NCI-H1048 (cell line): Measurements from ENCODE around the gene RPL5.
"Not testable (repeated sequence)": the region's sequence is repeated elsewhere in the genome, so short reads cannot be mapped to it uniquely, and the experiment has no call there.

ENCODE experiments used
- DNase-seq: peaks from one replicate; lab custom pipeline; 2025; lab: John Stamatoyannopoulos, UW

The RPL5 gene

DNA sequence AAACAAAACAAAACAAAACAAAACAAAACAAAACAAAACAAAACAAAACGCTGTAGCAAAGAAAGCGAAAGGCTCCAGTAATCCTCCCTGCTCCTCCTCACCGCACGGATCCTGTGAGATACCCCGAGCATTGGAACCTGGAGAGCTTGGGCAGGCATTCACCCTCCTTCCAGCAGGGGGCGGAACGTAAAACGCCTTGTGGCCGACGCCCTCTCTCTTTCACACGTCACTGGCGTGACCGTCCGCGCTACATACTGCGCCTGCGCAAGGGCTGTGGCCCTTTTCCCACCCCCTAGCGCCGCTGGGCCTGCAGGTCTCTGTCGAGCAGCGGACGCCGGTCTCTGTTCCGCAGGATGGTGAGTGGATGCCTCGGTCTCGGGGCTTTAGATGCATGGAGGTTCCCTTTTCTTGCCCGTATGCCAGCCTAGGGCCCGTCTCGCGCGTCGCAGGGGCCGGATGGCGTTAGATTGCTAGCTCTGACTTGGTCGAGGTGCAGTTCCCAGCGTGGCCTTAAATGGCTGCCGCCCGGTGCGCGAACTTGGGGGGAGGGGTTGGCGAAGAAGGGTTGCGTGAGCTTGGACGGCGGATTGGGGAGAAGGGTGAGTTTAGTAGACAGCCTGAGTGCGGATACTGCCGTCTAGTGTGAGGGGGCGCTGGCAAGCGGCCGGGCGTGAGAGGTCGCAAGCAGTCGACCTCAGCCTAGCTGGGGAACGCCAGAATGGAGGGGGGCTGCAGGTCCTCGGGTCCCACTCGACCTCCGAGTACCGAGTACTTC lies at the start of gene RPL5:
TSS of gene RPL5 (plus strand) at position 279 of the 775 bp plus-strand sequence. CDS start at position 354, 75 bp downstream.
- DNase-seq, result peak; percentile 95

DNA sequence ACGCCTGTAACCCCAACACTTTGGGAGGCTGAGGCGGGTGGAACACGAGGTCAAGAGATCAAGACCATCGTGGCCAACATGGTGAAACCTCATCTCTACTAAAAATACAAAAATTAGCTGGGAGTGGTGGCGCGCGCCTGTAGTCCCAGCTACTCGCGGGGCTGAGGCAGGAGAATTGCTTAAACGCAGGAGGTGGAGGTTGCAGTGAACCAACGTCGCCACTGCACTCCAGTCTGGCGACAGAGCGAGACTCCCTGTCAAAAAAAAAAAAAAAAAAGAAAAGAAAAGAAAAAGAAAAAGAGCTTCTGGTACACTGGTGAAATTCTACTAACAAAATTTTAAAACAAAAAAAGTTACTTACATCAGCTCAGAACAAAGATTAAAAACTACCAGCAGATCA lies 48.3 kb upstream of the RPL5 start:
- not testable (repeated sequence) for DNase-seq

DNA sequence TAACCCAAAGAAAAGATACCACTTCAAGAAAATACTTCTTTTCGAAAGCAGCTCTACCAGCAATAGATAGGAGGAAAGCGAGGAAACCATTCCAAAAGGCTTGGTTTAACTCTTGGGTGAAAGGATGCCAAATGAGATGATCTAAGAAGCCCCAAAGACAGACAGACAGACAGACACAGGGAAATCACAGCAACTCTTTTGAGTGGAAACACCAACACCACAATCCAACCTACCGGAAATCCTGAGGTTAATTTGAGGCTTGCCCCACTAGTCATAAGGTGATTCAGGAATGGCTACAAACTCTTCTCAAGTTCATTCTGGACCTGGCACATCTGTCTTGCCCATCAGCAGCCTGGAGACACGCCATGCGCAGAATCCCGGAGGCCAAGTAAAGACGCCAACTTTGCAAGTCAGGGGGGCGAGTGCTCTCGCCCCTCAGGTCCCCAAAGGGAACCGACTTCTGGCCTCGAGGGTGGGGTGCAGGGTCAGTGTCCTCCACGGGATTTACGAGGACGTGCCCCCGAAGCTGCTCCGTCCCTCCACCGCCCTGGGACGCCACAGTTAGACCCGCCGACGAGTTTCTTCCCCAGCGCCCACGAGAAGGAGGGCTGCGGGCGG lies 47.7 kb upstream of the RPL5 start:
- DNase-seq, result no peak

DNA sequence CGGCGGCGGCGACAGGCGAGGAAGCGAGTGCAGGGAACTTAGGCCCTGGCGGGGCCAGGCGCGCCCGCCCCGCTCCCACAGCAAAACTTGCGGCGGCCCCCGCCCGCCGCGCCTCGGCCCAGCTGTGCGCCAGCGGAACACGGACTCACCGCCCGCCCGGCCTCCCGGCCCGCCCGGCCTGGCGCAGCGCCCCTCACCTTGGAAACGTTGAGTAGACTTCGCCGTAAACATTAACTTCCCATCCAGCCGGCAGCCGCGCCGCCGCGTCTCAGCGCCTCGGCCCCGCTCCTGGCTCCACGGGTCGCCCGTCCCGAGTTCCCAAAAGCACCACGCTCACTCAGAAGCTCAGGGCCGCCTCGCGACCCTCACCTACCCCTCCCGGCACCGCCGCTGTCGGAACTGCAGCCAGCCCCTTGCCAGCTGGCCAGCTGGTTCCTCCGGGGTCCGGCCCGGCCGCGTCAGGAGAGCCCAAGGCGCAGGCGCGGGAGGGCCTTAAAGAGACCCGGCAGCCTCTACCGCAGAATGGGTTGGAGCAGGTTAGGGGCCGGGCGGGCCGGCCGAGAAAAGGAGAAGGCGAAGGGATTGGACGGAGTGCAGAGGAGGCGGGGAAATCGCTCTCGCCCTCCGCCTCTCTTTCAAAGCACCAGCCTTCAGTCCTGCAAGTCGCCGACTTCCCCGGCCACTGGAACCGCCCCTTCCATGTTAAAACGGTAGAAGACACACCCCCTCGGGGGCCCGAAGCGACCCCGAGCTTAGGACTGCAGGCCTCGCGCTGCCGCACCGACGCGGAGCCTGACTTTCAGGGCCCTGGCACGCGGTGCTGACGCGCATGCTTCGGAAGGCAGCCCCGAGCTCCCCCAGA lies 47.0 kb upstream of the RPL5 start, which contains the start of gene EVI5:
TSS of gene EVI5 (minus strand) at position 470 of the 862 bp plus-strand sequence. CDS start 48,562 bp downstream, outside the sequence.
- DNase-seq, result peak; percentile 88

DNA sequence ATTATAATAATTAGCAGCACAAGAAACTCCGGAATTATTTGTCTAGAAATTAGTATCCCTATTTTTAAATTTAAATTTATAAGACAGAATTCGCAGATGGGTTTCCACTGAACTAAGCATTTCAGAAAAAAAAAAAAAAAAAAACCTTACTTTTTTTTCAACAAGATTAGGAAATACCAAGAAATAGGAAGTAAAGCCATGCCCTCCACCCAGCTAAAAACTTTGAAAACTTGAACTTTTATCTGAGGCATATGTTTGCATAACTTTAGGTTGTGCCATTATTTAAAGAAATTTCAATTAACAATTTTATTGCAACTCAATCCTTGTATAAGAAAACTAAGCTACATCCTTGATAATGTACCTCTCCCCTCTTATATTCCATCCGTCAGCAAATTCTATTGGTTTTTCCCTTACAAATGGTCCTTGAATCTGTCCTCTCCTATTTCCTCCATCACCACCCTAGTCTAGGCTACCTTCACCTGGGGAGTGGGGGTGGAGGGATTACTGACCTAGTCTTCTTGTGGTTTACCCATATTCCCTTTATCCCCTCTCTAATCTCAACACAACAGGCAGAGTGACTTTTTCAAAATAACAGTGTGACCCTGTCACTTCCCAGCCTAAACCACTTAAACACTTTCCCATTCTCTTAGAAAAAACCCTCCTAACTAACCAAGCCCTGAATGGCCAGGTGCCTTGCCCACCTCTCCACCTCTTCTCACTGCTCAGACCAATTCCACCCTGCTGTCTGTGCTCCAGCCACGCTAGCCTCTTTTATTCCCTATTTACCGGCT lies 45.5 kb upstream of the RPL5 start:
- no peak for DNase-seq

DNA sequence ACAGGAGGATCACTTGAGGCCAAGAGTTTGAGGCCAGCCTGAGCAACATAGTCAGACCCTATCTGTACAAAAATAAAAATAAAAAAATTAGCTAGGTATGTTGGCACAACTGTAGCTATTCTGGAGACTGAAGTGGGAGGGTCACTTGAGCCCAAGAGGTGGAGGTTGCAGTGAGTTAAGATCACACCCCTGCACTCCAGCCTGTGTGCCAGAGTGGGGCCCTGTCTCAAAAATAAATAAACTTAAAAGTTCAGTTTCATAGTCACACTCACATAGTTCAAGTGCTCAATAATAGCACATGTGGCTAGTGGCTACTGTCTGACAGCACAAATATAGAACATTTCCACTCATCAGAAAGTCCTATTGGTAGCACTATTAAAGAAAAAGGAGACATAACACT lies 41.8 kb upstream of the RPL5 start:
- DNase-seq, result no peak

DNA sequence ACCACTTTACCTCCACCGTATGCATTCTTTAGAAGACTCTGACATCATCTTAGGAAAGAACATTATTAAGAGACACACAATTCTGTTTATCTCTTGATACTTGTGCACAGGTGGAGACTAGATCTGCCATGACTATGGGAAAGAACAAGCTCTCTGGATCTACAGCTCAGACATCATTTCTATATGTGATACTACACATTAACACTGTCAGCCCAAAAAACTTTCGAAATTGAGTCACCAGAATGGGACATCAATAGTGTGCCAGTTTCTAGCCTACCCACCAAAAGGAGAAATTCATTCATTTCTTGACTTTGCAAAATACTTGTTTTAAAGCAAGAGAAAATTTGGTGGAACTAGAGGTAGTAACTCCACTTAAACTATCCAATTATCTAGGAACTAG lies 41.0 kb upstream of the RPL5 start:
- DNase-seq, result no peak

DNA sequence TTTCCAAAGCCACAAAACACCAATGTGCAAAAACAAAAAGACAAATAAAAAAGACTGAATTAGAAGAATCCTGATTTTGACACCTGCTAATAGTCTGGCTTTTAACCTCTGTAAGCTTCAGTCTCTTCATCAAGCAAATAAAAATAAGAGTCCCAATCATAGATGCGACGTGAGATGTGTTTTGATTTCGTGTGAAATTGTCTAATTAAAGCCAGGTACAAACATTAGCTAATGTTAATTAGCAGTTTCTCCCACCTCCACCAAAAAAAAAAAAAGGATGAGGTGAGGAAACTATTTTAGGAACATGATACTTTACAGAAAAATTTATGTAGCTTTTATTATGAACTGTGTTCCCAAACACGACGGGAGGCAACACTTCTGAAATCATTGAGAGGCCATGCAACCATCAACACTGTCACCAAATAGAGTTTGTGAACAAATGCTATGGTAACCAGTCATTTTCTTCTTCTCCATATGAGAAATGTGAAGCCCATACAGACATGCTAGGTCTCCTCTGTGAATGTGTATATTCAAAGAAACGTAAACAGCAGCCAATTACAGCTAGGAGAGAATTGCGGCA lies 40.3 kb upstream of the RPL5 start:
- no peak for DNase-seq

DNA sequence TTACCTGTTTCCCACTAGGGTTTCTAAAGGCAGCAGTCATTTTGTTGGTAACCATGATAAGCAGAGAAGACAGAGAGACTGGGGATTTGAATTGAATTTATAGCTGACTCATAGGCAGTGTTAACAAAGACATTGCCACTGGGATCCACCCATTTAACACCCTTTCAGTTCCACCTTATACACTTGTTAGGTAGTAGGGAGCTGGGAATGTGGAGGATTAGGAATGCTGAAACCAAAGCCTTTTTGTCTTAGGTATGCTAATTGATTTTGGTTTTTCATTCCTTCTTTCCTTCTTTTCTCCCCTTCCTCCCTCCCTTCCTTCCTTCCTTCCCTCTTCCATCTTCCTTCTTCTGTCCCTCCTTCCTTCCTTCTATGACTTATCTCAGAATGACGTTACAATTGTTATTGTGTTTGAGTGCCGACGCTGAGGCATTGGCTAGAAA lies 39.5 kb upstream of the RPL5 start:
- no peak for DNase-seq

DNA sequence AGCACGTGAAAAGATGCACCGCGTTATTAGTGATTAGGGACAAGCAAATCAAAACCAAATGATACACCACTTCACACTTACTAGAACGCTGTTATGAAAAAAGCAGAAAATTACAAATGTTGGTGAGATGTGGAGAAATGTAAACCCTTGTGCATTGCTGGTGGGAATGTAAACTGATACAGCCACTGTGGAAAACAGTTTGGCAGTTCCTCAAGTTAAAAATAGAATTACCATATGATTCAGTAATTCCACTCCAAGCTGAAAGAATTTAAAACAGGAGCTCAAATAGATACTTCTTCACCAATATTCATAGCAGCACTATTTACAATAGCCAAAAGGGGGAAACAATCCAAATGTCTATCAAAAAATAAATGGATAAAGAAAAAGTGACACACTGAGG lies 36.7 kb upstream of the RPL5 start:
- no peak for DNase-seq

DNA sequence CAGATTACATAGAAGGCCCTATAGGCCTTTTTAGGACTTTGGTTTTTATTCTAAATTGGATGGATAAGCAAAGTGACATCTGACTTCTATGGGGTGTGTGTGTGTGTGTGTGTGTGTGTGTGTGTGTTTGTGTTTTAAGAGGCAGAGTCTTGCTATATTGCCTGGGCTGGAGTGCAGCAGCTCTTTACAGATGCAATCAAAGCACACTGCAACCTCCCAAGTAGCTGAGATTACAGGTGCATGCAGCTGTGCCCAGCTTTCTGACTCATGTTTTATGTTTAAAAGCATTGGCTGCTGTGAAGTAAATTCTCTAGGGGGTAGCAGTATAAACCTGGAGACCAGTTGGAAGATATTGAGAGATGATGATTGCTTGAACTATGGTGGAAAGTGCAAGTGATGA lies 34.5 kb upstream of the RPL5 start:
- DNase-seq, result no peak

DNA sequence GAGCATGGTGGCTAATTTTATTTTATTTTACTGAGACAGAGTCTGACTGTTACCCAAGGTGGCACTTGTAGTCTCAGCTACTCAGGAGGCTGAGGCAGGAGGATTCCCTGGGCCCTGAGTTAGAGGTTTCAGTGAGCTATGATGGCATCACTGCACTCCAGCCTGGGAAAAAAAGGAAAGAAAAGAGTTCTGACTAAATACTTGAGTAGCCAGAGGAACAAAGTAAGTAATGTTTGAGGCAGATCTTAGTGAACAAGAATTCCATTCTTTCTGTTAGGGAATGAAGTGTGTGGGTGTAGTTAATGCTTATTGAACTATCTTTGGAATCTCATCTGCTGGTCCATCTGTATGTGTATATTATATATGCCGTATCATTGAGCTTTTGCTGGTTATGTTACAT lies 33.9 kb upstream of the RPL5 start:
- DNase-seq, result no peak

DNA sequence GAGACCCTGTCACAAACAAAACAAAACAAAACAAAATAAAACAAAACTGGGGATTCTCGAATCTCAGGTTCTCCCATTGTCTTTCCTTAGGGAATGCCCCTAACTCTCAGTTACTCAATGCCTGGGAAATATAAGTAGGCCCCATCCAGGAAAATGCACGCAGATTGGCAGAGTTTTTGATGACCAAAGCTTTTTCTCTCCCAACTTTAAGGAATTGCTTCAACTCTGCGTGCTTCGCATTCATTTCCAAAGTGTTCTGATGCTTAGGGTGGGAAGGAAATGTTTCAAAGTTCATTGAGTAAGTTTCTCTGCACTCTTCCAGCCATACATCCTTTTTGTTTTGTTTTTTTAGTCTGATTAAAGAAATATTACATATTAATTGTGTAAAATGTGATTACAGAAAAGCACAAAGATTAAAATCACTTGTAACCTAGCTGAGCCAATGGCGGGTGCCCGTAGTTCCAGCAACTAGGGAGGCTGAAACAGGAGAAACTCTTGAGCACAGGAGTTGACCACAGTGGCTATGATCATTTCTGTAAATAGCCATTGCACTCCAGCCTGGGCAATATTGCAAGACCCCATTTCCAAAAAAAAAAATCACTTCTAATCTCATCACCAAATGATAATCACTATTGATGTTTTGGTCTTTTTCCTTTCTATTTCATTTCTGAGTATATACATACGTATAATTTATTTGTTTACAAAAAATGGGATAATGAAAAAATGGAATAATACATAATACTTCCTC lies 28.5 kb upstream of the RPL5 start:
- DNase-seq, result no peak

DNA sequence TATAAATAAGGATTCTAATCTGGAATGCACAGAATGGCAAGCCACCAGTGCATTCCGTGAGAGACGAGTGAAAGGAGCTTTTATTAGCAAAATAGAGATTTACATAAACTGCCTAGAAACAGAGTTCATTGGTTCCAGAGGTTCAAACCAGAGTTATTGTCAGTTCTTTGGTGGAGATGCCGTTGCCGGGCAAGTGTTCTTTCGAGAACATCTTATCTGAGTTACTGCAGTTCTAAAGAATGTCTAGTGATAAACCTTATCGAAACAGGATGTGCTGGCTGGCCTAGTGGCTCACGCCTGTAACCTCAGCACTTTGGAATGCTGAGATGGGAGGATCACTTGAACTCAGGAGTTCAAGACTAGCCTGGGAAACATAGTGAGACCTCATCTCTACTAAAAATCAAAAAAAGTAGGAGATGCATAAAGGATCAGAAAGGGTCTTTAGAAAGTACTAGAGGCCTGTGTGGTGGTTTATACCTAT lies 27.1 kb upstream of the RPL5 start:
- DNase-seq, result peak; percentile 46

DNA sequence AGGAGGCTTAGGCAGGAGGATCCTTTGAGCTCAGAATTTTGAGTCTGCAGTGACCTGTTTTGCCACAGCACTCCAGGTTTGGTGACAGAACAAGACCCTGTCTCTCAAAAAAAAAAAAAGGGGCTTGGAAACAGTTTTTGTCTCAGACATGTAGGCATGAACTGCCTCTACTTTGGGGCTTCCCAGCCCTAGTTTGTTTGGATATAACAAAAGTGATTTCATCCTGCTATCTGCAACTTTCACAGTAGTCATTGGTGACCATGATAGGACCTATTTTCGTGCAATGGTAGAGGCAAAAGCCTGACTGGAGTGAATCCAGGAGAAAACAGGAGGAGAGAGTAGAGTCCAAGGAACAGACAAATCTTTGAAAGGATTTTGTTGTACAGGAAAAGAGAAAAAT lies 26.6 kb upstream of the RPL5 start:
- no peak for DNase-seq

DNA sequence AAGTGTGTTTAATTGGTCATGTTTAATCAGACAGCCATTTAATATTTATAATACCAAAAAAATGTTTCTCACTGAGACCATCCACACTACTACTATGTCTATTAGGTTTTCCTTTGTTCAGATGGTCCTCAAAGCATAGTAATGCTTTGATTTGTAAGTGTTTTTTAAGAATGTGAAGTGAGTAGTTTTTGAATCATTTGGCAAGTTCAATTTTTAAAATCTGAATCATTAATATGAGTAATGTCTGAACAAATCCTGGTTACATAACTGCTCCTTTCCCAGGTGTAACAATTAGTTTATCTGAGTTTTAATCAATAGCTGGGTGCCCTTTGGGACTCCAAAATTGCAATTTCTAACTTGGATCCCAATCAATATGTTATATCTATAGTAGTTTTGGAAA lies 23.5 kb upstream of the RPL5 start:
- DNase-seq, result no peak

DNA sequence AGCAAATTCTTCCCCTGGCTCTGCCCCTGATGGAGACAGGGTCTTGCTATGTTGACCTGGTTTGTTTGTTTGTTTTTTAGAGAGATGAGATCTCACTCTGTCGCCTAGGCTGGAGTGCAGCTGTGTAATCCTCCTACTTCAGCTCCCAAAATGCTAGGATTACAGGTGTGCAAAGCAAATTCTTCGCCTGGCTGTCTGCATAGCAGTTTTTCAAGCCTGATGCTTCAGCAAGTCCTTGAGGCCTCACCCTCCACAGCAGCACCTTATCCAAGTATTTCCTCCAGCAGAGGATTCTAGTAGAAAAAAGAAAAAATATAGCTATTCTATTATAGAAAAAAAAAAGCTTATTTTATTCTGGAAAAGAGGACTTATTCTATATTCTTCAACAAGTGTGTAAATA lies 15.1 kb upstream of the RPL5 start:
- no peak for DNase-seq

DNA sequence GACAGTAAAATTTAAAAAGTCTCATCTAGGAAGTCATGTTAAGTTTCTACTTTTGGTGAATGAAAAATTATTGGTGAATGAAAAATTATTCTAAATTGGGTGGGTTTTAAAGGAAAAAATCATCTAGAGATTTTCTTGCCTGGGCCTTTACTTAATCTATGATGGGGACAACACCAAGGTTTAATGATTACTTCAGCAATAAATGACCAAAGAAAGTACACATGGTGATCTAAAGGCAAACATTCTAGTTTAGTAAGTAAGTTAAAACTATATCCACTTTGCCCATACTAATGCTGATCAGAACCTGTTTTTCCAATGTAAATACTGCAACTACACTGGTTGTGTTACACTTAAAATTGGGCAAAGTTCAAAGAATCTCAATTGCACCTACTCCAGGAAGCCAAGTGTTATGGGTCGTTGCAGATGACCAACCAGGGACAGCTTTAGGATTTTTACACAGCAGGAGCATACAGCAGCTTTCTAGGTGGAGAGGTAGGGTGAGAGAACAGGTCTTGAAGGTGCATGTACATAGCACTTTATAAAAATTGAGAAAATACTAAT lies 14.6 kb upstream of the RPL5 start:
- DNase-seq, result no peak

DNA sequence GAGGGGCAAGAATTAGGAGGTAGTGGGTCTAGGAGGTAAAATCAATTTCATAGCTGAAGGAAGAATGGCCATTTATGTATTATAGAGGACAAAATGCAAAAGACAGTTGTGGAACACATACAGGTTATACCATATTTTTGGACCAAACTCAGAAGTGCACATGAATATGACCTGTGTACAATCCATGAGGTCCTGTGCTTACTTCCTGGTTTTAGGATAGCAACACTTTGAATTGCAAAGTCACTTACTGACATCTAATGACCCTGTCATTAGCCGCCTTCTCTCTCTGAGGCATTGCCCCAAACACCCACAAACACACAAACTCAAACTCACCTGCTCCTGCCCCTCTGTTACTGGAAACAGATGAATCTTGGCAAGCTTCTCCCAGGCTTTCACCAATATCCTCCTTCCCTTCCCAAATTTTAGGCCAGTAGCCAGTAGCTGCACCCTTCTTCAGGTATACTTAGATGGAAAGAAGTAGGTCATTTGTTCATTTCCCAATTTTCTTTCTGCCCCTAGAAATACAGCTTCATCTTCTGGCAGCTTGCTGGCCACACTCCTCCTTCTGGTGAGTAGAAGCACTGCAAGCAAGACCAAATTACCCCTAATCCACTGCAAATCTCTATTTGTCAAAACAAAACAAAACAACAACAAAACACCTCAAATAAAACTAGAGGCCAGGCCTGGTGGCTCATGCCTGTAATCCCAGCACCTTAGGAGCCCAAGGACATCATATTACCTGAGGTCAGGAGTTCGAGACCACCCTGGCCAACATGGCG lies 13.7 kb upstream of the RPL5 start:
- no peak for DNase-seq
